GM19324 (cell line): Measurements from ENCODE around the gene PIGQ.

ENCODE experiments used
- ATAC-seq: cut with Tn5 transposase; IDR thresholded peaks from one replicate; pipeline ENCODE4 v1.9.1; 2021; ENCODE audit warnings: mild to moderate bottlenecking, moderate library complexity; ENCODE audit not compliant: unreplicated experiment, low FRiP score

The PIGQ gene

GRCh38 chr16:533391-534123, 36.2 kb upstream of the PIGQ start:
- ATAC-seq = no peak

- ATAC-seq = no peak
Observed at GRCh38 chr16:534135-534534, 35.6 kb upstream of the PIGQ start.

GRCh38 chr16:534856-535445, 34.8 kb upstream of the PIGQ start:
- ATAC-seq = no peak

- ATAC-seq = no peak
Observed at GRCh38 chr16:535446-536405, 34.0 kb upstream of the PIGQ start.

GRCh38 chr16:536746-537145, 33.0 kb upstream of the PIGQ start:
- no peak for ATAC-seq

GRCh38 chr16:537415-538335, 32.1 kb upstream of the PIGQ start:
- ATAC-seq = no peak

GRCh38 chr16:539901-540530, 29.8 kb upstream of the PIGQ start:
- ATAC-seq = no peak

GRCh38 chr16:540645-541340, 29.0 kb upstream of the PIGQ start:
- no peak for ATAC-seq

- ATAC-seq = no peak
Observed at GRCh38 chr16:543301-544164, 26.2 kb upstream of the PIGQ start.

GRCh38 chr16:544517-544916, 25.3 kb upstream of the PIGQ start:
- no peak for ATAC-seq

GRCh38 chr16:546909-547770, 22.6 kb upstream of the PIGQ start:
- ATAC-seq = no peak

- no peak for ATAC-seq
Observed at GRCh38 chr16:548586-548985, 21.2 kb upstream of the PIGQ start.

GRCh38 chr16:549544-550263, 20.1 kb upstream of the PIGQ start:
- ATAC-seq = no peak

- ATAC-seq = no peak
Observed at GRCh38 chr16:551210-551609, 18.6 kb upstream of the PIGQ start.

GRCh38 chr16:552171-552570, 17.6 kb upstream of the PIGQ start:
- no peak for ATAC-seq

GRCh38 chr16:553601-554296, 16.0 kb upstream of the PIGQ start:
- no peak for ATAC-seq
